ENCODE measurements around the gene SLC22A13. TPM values are rescaled to one million over a fixed set of nuclear protein-coding genes. Genes with fewer than 3 reads are reported as not detected.
"Not testable (repeated sequence)": the region's sequence is repeated elsewhere in the genome, so short reads cannot be mapped to it uniquely, and the experiment has no call there.

The SLC22A13 gene
- total RNA-seq, 2 donors from 2014 or later, result 0.27 to 0.61 TPM

GRCh38 chr3:38289286-38290217, 23.9 kb downstream of the SLC22A13 start:
- intact Hi-C loops (cut with DNase I, micrococcal nuclease); ATAC-seq; DNase-seq: not testable (repeated sequence)

- DNase-seq; ATAC-seq; intact Hi-C loops (cut with DNase I, micrococcal nuclease): not testable (repeated sequence)
Observed at GRCh38 chr3:38297053-38297452, 31.4 kb downstream of the SLC22A13 start.

DNA sequence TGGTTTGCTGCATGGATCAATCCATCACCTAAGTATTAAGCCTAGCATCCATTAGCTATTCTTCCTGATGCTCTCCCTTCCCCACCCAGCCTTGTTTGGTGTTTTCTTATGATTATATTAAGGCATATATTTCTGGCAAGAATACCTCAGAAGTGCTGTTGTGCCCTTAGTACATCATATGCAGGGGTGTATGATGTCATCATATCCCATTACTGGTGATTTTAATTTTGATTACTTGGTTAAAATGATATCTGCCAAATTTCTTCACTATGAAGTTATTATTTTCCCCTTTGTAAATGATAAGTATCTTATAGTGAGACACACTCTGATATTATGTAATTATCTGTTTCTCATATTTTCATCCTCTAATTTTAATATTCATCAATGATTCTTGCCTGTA, 31.9 kb downstream of the SLC22A13 start:
- DNase-seq (no peak), ATAC-seq (no peak)
- intact Hi-C loops (cut with DNase I, micrococcal nuclease), result no loop called here

DNA sequence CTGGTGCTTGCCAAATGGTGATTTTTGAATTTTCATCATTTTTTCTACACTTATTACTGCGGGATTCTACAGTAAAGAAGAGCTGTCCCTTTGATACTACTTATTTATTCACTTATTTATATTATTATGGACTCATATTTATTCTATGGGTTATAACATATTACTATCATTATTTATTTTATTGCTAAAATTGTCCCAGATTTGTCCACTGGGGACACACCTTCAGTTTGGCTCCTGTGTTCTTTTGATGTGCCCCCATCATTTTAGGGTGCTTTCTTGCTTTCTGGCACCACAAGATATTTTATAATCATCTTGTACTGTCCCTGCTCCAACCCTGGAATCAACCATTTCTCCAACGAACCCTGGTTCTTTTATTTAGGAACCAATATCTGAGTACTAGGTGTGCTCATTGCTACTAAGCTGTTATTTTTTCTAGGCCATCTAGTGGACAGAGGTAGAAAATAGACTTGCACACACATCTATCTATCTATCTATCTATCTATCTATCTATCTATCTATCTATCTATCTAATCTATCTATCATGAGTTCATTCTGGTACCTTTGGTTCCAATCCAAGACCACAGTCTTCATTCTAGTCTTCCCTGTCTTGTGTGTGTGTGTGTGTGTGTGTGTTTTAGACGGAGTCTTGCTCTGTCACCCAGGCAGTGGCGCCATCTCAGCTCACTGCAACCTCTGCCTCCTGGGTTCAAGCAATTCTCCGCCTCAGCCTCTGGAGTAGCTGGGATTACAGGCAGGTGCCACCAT, 32.5 kb downstream of the SLC22A13 start:
- ATAC-seq, result peak; percentile 52

GRCh38 chr3:38306941-38307340, 41.3 kb downstream of the SLC22A13 start:
- no peak for DNase-seq
- no peak for ATAC-seq
- intact Hi-C loops (cut with DNase I, micrococcal nuclease), result no loop called here

More for the DNA sequence above, 32.5 kb downstream of the SLC22A13 start:
- intact Hi-C loops (cut with DNase I, micrococcal nuclease), result no loop called here
- DNase-seq, result no peak

- ATAC-seq, result no peak
- intact Hi-C loops (cut with DNase I, micrococcal nuclease), result no loop called here
- no peak for DNase-seq
Observed at GRCh38 chr3:38307599-38307998, 42.0 kb downstream of the SLC22A13 start.

GRCh38 chr3:38308456-38308855, 42.8 kb downstream of the SLC22A13 start:
- intact Hi-C loops (cut with DNase I, micrococcal nuclease), result no loop called here
- DNase-seq (no peak), ATAC-seq (no peak)

DNA sequence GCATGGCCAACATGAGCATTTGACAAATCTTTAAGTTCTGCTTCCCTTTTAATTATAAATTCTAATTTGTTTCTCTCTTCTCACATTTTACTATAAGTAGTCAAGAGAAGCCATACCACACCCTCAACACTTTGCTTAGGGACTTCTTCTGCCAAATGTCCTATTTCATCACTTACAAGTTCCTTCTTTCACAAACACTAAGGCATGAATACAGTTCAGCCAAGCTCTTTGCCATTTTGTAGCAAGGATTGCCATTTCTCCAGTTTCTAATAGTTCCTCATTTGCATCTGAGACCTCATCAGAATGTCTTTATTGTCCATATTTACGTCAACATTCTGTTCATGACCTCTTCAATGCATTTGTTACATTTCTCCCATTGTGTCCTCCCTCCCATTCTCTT, 45.9 kb downstream of the SLC22A13 start:
- ATAC-seq, result no peak
- intact Hi-C loops (cut with DNase I, micrococcal nuclease), result no loop called here
- no peak for DNase-seq

- no peak for ATAC-seq
- intact Hi-C loops (cut with DNase I, micrococcal nuclease), result no loop called here
- no peak for DNase-seq
Observed at GRCh38 chr3:38311941-38312340, 46.3 kb downstream of the SLC22A13 start.

GRCh38 chr3:38312356-38312755, 46.7 kb downstream of the SLC22A13 start:
- intact Hi-C loops (cut with DNase I, micrococcal nuclease), result no loop called here
- no peak for DNase-seq
- ATAC-seq, result no peak

- DNase-seq (no peak), ATAC-seq (no peak)
Observed at GRCh38 chr3:38313263-38313662, 47.7 kb downstream of the SLC22A13 start.

DNA sequence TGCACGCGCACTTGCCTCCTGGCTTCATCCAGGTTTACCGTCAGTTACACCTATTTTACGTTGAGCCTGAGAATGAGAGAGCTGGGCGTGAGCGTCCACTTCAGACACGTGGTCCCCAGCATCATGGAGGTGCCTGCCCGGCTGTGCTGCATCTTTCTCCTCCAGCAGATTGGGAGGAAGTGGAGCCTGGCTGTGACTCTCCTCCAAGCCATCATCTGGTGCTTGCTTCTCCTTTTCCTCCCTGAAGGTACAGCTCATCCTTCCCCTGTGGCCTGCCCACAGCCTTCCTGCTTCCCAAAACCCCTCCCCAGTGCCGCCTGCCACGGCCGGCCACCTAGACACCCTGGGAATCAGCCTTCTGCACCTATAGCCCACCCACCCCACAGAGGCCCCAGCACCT, 48.1 kb downstream of the SLC22A13 start:
- intact Hi-C loops (cut with DNase I, micrococcal nuclease), result no loop called here
- no peak for DNase-seq
- no peak for ATAC-seq

More at GRCh38 chr3:38313263-38313662, 47.7 kb downstream of the SLC22A13 start:
- intact Hi-C loops (cut with DNase I, micrococcal nuclease), result no loop called here

- ATAC-seq, result no peak
- intact Hi-C loops (cut with DNase I, micrococcal nuclease), result no loop called here
- no peak for DNase-seq
Observed at GRCh38 chr3:38314112-38314763, 48.6 kb downstream of the SLC22A13 start.

DNA sequence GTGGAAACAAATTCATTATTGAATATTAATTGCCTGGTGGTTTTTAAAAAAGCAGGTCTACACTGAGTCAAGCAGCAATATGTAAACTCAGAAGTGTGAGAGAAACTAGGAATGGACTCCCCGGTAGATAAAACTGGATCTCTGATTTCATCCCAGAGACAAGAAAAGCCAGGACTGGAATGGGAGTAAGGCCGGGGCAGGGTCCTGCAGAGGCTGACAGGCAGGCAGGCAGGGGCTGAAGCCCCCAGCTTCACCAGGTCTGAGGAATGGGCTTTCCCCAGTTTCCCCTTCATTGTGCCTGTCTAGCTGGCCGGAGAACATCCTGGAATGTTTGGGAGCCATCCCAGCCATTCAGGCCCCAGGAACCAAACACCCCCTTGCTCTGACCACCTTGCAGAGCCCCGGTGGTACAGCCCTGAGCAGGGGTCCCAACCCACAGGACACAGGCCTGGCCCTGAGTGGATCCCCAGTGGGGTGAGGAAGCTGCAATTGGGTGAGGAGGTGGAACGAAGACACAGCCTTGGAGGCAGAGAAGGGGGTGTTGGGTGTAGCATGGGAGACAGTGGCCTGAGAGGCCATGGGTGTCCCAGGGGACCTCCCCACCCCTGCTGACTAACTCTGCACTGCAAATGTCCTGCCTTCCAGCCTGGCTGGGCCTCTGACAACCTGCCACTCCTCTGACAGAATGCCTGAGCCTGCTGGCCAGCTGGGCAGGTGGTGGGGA, 49.3 kb downstream of the SLC22A13 start:
- DNase-seq (no peak), ATAC-seq (no peak)
- intact Hi-C loops (cut with DNase I, micrococcal nuclease), result no loop called here

DNA sequence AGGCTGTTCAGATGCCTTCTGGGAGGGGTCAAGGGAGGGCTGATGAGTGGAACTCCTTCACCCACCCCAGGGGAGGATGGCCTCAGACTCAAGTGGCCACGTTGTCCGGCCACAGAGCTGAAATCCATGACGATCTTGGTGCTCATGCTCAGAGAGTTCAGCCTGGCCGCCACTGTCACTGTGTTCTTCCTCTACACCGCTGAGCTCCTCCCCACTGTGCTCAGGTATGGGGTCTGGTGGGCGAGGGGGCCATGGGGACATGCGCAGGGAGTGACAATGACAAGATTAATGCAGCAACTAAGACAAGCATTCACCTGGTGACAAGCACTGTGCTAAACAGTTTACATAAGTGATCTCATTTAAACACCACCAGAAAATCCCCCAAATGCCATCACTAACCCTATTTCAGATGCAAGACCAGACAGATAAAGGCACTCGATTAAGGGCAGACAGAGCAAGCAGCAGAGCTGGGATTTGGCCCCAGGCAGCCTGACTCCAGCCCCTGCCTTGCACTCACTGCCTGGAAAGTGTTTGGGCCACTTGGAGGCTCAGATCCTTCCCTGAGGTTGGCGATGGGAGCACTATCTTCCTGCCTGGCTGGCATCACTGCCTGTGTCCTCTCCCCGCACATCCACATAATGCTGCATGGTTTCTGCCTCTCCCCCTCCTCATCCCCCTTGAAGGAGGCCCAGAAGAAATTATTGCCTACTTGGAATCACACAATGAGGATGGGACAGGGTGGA, 50.0 kb downstream of the SLC22A13 start:
- no peak for ATAC-seq

DNA sequence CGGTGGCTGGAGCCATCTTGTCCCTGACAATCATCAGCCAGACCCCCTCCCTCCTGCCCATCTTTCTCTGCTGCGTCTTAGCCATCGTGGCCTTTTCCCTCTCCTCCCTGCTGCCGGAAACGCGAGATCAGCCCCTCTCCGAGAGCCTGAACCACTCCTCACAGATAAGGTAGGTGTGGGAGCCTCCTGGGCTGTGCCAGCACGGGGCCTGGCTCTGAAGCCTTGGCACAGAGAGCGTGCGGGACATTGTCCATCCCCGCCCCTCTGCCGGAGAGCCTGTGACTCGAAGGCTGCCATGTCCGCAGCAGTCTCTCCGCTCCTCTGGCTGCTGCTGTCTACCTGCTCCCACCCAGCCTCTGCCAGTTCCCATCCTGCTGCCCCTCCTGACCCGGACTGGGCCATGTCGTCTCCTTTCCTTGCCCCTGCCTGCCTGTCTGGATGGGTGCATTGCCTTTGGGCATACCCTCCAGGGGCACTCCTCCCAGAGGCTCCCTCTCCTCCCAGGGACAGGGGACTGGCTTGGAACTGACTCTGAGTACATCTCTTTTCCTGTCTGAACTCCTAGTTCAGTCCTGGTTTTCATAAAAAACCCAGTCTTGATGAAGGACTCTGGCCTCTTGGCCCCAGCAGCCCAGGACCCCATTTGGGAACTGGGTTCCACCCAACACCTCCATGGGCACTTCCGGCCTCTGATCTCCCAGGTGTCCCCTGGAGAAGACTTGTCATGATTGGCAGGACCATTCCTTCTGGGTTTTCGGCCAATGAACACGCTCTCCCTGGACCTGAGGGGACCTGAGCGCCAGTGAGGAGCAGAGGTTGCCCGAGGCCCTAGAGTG, 51.0 kb downstream of the SLC22A13 start:
- DNase-seq (no peak), ATAC-seq (no peak)
- intact Hi-C loops (cut with DNase I, micrococcal nuclease), result no loop called here

More for the DNA sequence above, 50.0 kb downstream of the SLC22A13 start:
- DNase-seq, result no peak
- intact Hi-C loops (cut with DNase I, micrococcal nuclease), result no loop called here

- DNase-seq (no peak), ATAC-seq (no peak)
- intact Hi-C loops (cut with DNase I, micrococcal nuclease), result no loop called here
Observed at GRCh38 chr3:38317192-38317759, 51.7 kb downstream of the SLC22A13 start.

Measured in left colon (tissue), 2 donors.